Body of pancreas (tissue), 4 donors: ENCODE data around the gene PKD1L1. TPM values are rescaled to one million over a fixed set of nuclear protein-coding genes. Genes with fewer than 3 reads are reported as not detected.

ENCODE experiments used
- ATAC-seq: fragments of 150-250 bp; one replicate; pipeline ENCODE4 v1.9.1; 2016
- DNase-seq, 4 donors: peaks; one replicate each; pipeline ENCODE4 v3.0.0-alpha.2; 2019
- H3K27ac ChIP-seq, 4 donors: fragments of 200-600 bp; sonication (generic); 1 replicate in 3 of 4; 2 replicates in 1 of 4; pipeline versions ENCODE4 v1.5.1 to v1.6.1; 2016 to 2019; ENCODE audit warnings: mild to moderate bottlenecking in 1 of 4, mixed read lengths in 1 of 4, moderate library complexity in 1 of 4
- H3K27me3 ChIP-seq, 2 donors: fragments of 200-600 bp; sonication (generic); one replicate each; pipeline ENCODE4 v1.6.0; 2016; ENCODE audit warnings: mild to moderate bottlenecking in 1 of 2
- H3K36me3 ChIP-seq, 2 donors: fragments of 200-600 bp; sonication (generic); replicated peaks in 1 of 2; 2 replicates each; pipeline ENCODE4 v1.5.1; 2016; ENCODE audit warnings: low read depth in 2 of 2; ENCODE audit not compliant: insufficient read depth in 1 of 2
- H3K4me1 ChIP-seq: fragments of 200-600 bp; sonication (generic); one replicate; pipeline ENCODE4 v1.6.0; 2016
- H3K4me3 ChIP-seq, 2 donors: fragments of 200-600 bp; sonication (generic); 1 replicate in 1 of 2; 2 replicates in 1 of 2; pipeline ENCODE4 v1.5.1; 2016 to 2019
- H3K9me3 ChIP-seq, 3 donors: fragments of 200-600 bp; sonication (generic); 1 replicate in 2 of 3; 2 replicates in 1 of 3; pipeline ENCODE4 v1.5.1; 2016
- CTCF ChIP-seq, 7 experiments: fragments of 450-650 bp in 4 of 7; fragments of 200-600 bp in 3 of 7; sonication (generic) in 3 of 7; IDR thresholded peaks; one replicate each; pipeline ENCODE4 v1.5.1; 2016 to 2019; ENCODE audit warnings: antibody characterized with exemption in 7 of 7
- POLR2A ChIP-seq, 3 donors: fragments of 450-650 bp; IDR thresholded peaks; one replicate each; pipeline ENCODE4 v1.6.1; 2016; ENCODE audit warnings: antibody characterized with exemption in 3 of 3, mild to moderate bottlenecking in 2 of 3
- WGBS, 2 donors: methylation state at CpG; one replicate each; pipeline ENCODE4 v1.1.5; 2017; 5-methylcytosine and 5-hydroxymethylcytosine counted together
- intact Hi-C: fragments of 100-400 bp; cut with DNase I; formaldehyde crosslinking; loops from one replicate; pipeline ENCODE4 v1.15.1; 2023
- total RNA-seq, 2 donors: library from RNA; depleted of rRNA; stranded (reverse); fragments of >200 nt; gene quantifications; one replicate each; pipeline ENCODE4 v1.1.0, GENCODE V29; 2016

PKD1L1 gene
- total RNA-seq, 2 donors from 2014 or later = 0.26 to 4.0 TPM

GRCh38 chr7:47881256-47881655 lies 67.0 kb downstream of the PKD1L1 start:
- WGBS, 2 donors = 79 to 84% methylated on average over 4 of the region's 4 CpGs
- no peaks in the 10 kb centered on the region for H3K27me3 ChIP-seq
- ATAC-seq (no peak), DNase-seq (no peak)
- H3K9me3 ChIP-seq = no peaks in the 10 kb centered on the region
- H3K4me3 ChIP-seq = no peak overlapping the region
- no peak overlapping the region for H3K27ac ChIP-seq
- TF ChIP-seq POLR2A (IDR thresholded peaks at IDR 0.05) (no peak), CTCF (IDR thresholded peaks at IDR 0.05) (no peak)
- H3K4me1 ChIP-seq = no peaks in the 10 kb centered on the region
- intact Hi-C loops = no loop called here
- H3K36me3 ChIP-seq = no peaks in the 10 kb centered on the region

GRCh38 chr7:47878662-47879061 lies 69.6 kb downstream of the PKD1L1 start:
- no peaks in the 10 kb centered on the region for H3K27me3 ChIP-seq
- no peak overlapping the region for H3K4me3 ChIP-seq
- H3K36me3 ChIP-seq = no peaks in the 10 kb centered on the region
- DNase-seq (no peak), ATAC-seq (no peak)
- 41 to 76% methylated on average over 4 of the region's 4 CpGs for WGBS, 2 donors
- no peaks in the 10 kb centered on the region for H3K9me3 ChIP-seq
- H3K27ac ChIP-seq = no peak overlapping the region
- intact Hi-C loops = no loop called here
- TF ChIP-seq POLR2A (IDR thresholded peaks at IDR 0.05) (no peak), CTCF (IDR thresholded peaks at IDR 0.05) (no peak)
- no peaks in the 10 kb centered on the region for H3K4me1 ChIP-seq

DNA sequence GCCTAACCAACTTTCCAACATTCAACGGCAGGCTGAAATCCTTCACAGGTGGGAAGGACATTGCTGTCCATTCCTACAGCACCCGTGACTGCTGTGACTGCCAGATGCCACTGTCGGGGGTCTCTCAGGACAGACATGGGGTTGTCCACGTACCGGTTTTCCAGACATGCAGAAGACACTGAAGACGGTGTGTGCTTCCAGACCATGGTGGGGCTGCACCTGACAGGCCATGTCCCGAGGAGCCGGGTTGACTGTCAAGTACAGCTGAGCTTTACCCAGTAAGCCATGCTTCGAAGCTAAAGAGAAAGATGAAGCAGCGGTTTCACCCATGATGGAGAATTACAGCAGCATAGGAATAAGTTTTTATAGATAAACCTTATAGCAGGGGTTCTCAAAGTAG lies 70.9 kb downstream of the PKD1L1 start:
- Histone ChIP-seq H3K9me3 (no peaks in the 10 kb centered on the region), H3K27me3 (no peaks in the 10 kb centered on the region), H3K36me3 (no peaks in the 10 kb centered on the region), H3K27ac (no peak overlapping the region), H3K4me3 (no peak overlapping the region), H3K4me1 (no peaks in the 10 kb centered on the region)
- no peak for ATAC-seq
- 84 to 90% methylated on average over 9 to 10 of the region's 10 CpGs for WGBS, 2 donors
- DNase-seq = no peak
- intact Hi-C loops = no loop called here
- no peak for TF ChIP-seq CTCF (IDR thresholded peaks at IDR 0.05)
- no peak for TF ChIP-seq POLR2A (IDR thresholded peaks at IDR 0.05)

DNA sequence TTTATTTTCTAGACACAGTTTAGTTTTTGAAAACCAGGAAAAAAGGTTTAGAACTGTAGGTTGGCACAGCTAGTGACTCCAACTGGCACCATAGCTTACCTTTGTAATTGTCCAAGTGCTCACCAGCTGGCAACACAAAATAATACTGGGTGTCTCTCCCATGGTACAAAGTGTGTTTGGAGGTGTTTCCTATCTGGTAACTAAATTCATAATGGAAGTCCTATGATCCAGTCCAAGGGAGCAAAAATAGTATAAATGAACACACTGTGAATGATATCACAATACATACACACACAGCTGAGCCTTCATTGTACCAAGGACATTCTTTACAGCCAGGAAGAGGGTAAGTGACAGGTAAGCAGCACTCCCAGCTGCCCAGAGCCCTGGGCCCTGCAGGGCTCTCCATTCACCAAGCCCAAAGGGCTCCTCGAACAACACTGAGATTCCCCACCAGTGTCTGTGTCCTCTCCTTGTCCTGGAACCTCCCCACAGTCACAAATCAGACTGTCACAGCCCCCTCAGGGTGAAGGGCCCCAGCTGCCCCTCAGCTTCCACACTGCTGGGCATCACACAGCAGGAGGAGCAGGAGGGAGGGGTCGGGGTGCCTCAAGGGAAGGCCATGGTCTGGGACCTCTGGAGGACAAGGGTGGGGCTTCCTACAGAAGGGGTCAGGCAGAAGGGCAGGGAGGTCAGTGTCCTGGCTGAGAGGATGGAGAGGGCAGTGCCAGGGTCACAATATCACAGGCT lies 72.1 kb downstream of the PKD1L1 start:
- ATAC-seq = no peak
- no peak for DNase-seq
- H3K27ac ChIP-seq = no peak overlapping the region
- H3K27me3 ChIP-seq = no peaks in the 10 kb centered on the region
- H3K4me3 ChIP-seq = no peak overlapping the region
- no peaks in the 10 kb centered on the region for H3K4me1 ChIP-seq
- H3K9me3 ChIP-seq = no peaks in the 10 kb centered on the region
- no peak for TF ChIP-seq POLR2A (IDR thresholded peaks at IDR 0.05)
- no peak for TF ChIP-seq CTCF (IDR thresholded peaks at IDR 0.05)
- intact Hi-C loops = no loop called here
- WGBS, 2 donors = 56 to 63% methylated on average over 2 of the region's 2 CpGs
- H3K36me3 ChIP-seq = no peaks in the 10 kb centered on the region

DNA sequence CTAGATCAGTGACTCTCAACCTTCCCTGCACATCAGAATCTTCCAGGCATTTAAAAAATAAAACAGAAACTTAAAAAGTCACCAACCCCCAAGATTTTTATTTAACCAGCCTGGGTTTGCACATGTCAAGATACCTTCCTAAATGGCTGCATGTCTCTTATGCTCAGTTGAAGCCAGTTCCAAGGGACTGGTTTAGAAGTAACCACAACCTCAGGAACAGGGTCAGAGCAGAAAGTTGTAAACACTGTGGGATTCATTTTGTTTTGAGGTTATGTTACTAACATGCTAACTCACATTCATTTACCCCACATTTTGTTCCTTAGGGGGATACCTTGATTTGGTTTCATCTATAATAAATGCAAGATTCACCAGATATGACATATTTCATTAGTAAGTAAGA lies 72.9 kb downstream of the PKD1L1 start:
- DNase-seq (no peak), ATAC-seq (no peak)
- Histone ChIP-seq H3K9me3 (no peaks in the 10 kb centered on the region), H3K4me3 (no peak overlapping the region), H3K27me3 (no peaks in the 10 kb centered on the region), H3K4me1 (no peaks in the 10 kb centered on the region), H3K36me3 (no peaks in the 10 kb centered on the region), H3K27ac (no peak overlapping the region)
- intact Hi-C loops = no loop called here
- TF ChIP-seq POLR2A (IDR thresholded peaks at IDR 0.05) = no peak
- no peak for TF ChIP-seq CTCF (IDR thresholded peaks at IDR 0.05)
